MCF 10A (cell line): ENCODE measurements around the gene MYO1G. TPM values are rescaled to one million over a fixed set of nuclear protein-coding genes. Genes with fewer than 3 reads are reported as not detected.
A peak's percentile ranks its signal among the peaks of the same experiment; 100 is the strongest.

Source experiments
- BruUV-seq: library from RNA; stranded (reverse); fragments of 400-500 nt; replicated peaks from 2 replicates; lab custom pipeline; 2021; lab: Mats Ljungman, UMichigan
- CTCF ChIA-PET: fragments of 300-600 bp; sonication (Branson Sonifier 250); formaldehyde crosslinking; extraction: SDS; loops from one replicate; lab custom pipeline; 2021; ENCODE audit warnings: antibody characterized with exemption, inconsistent platforms; lab: Yijun Ruan, JAX
- POLR2A ChIA-PET: fragments of 300-600, 350-650 bp; sonication (Branson Sonifier 250); formaldehyde crosslinking; extraction: SDS; loops from one replicate; lab custom pipeline; 2020; ENCODE audit warnings: antibody characterized with exemption, inconsistent platforms; lab: Yijun Ruan, JAX
- DNase-seq: peaks from one replicate; pipeline ENCODE4 v3.0.0-alpha.2; 2018; ENCODE audit not compliant: unreplicated experiment
- H3K27ac Mint-ChIP-seq: one replicate; pipeline ENCODE4 v1.8.0; 2022; ENCODE audit warnings: mild to moderate bottlenecking, low read depth, mixed read lengths; ENCODE audit not compliant: unreplicated experiment
- H3K27me3 Mint-ChIP-seq: one replicate; pipeline ENCODE4 v1.8.0; 2022; ENCODE audit warnings: mixed read lengths; ENCODE audit not compliant: insufficient read depth, unreplicated experiment
- H3K36me3 Mint-ChIP-seq: one replicate; pipeline ENCODE4 v1.8.0; 2022; ENCODE audit warnings: mild to moderate bottlenecking, moderate library complexity, mixed read lengths; ENCODE audit not compliant: insufficient read depth, unreplicated experiment
- H3K4me1 Mint-ChIP-seq: one replicate; pipeline ENCODE4 v1.8.0; 2022; ENCODE audit warnings: mixed read lengths; ENCODE audit not compliant: insufficient read depth, unreplicated experiment
- H3K4me3 Mint-ChIP-seq: one replicate; pipeline ENCODE4 v1.8.0; 2022; ENCODE audit warnings: mild to moderate bottlenecking, moderate library complexity, mixed read lengths; ENCODE audit not compliant: unreplicated experiment
- H3K9me3 Mint-ChIP-seq: one replicate; pipeline ENCODE4 v1.8.0; 2022; ENCODE audit warnings: mixed read lengths; ENCODE audit not compliant: unreplicated experiment
- intact Hi-C: fragments of 100-400 bp; cut with micrococcal nuclease; formaldehyde crosslinking; loops from 2 replicates; pipeline ENCODE4 v1.14.1; 2022
- total RNA-seq: library from RNA; stranded (reverse); gene quantifications from 2 replicates; pipeline ENCODE4 v1.2.3, GENCODE V29; 2022
- TF ChIP-seq, protein P1 (sequence below): fragments of 200-600 bp; IDR thresholded peaks from one replicate; pipeline ENCODE4 v1.8.0; 2022; ENCODE audit warnings: antibody characterized with exemption, mild to moderate bottlenecking; ENCODE audit not compliant: unreplicated experiment

Gene MYO1G
- total RNA-seq, 1 experiment from 2014 or later = 0.14 TPM

DNA sequence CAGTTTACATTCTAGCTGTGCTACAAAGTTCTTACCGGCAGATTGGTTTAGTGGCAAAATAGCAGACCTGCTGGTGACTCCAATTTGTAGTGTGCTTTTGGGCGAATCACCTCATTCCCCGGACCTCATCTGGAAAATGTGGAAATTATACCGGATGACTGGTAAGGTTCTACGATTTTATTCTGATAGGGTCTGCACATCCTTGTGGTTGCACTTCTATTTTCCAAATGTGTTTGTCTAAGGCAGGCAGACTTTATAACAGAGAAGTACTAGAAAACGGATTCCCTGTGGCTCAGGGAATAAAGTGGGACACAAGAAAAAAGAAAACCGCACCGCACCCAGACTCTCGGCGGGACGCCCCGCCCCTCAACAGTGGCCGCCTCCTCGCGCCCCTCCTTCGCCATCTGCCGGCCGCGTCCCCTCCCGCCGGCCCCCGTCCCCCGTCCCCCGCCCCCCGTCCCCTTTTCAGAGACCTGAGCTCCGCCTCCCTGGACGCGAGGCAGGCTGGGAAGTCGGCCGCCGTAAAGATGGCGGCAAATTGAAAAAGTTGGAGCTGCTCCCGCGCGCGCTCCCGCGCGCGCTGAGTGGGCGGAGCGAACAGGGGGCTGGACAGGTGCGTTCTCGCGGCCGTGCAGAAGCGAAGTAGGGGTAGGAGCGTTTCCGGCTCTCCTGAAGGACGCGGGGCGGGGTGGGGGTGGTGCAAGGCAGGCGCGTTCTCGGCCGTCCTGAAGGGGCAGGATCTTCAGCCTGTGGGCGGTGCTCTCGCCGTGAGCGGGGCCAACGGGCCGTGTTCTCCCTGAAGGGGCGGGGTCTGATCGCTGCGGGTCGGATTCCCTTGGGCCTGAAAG lies 20.7 kb upstream of the MYO1G start:
- peak; percentile 99 for DNase-seq
- POLR2A ChIA-PET = interaction anchor here (0.6 to 8.8 kb wide), 23 partner anchors 13 to 1969 kb away, joined by 3 to 190 read pairs (median 4); partner anchors contain the start of genes H2AZ2, OGDH, PURB and TBRG4
- TF ChIP-seq, protein P1, sequence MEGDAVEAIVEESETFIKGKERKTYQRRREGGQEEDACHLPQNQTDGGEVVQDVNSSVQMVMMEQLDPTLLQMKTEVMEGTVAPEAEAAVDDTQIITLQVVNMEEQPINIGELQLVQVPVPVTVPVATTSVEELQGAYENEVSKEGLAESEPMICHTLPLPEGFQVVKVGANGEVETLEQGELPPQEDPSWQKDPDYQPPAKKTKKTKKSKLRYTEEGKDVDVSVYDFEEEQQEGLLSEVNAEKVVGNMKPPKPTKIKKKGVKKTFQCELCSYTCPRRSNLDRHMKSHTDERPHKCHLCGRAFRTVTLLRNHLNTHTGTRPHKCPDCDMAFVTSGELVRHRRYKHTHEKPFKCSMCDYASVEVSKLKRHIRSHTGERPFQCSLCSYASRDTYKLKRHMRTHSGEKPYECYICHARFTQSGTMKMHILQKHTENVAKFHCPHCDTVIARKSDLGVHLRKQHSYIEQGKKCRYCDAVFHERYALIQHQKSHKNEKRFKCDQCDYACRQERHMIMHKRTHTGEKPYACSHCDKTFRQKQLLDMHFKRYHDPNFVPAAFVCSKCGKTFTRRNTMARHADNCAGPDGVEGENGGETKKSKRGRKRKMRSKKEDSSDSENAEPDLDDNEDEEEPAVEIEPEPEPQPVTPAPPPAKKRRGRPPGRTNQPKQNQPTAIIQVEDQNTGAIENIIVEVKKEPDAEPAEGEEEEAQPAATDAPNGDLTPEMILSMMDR = no peak
- intact Hi-C loops = loop anchor here (10.0 kb wide), 1 partner anchor 115 kb away; the partner anchor contains the start of gene TBRG4
- H3K36me3 Mint-ChIP-seq = peaks cover 11% of the 10 kb centered on the region
- CTCF ChIA-PET = interaction anchor here (0.7 kb wide), 1 partner anchor 418 kb away, joined by 3 read pairs; no protein-coding TSS in a partner anchor
- H3K4me1 Mint-ChIP-seq = peaks cover 29% of the 10 kb centered on the region
- BruUV-seq = no TSS peak
- peak overlapping the region; percentile 75 for H3K4me3 Mint-ChIP-seq
- peak overlapping the region; percentile 16 for H3K27ac Mint-ChIP-seq
- no peaks in the 10 kb centered on the region for H3K9me3 Mint-ChIP-seq
- no peaks in the 10 kb centered on the region for H3K27me3 Mint-ChIP-seq

DNA sequence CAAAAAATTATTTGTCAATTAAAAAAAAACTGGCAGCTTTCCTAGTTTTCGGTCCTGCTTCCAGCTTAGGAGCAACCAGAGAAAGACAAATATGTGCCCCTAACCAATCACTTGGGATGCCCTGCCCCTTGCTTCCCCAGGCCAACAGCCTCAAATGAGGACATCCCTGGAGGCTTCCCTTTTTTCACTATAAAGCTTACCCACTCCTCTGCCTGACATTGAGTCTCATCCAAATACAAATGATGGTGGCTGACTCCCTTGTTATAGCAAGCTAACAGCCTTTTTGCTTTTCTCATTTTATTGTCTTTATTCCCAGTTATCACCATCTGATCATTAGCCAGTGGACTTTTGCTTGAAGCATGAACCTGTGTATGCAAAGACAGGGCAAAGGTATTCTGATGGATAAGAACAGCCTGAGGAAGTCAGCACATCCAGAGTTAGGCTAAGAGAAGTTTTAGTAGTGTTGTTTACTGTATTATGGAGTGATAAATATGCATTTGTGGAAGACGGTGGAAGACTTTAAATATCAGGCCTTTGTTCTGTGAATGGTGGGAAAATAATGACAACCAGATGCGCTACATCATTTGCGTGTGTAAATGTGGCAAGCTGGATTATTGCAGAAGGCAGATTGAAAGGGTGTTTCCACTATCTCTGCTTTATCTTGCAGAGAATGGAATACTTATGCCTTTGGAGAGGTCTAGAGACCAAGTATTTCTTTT lies 19.5 kb upstream of the MYO1G start:
- Mint-ChIP-seq H3K27ac (no peak overlapping the region), H3K4me3 (peak overlapping the region; percentile 75), H3K4me1 (peaks cover 29% of the 10 kb centered on the region), H3K9me3 (no peaks in the 10 kb centered on the region), H3K36me3 (peaks cover 6% of the 10 kb centered on the region), H3K27me3 (no peaks in the 10 kb centered on the region)
- POLR2A ChIA-PET = interaction anchor here (1.0 to 8.8 kb wide), 11 partner anchors 11 to 426 kb away, joined by 3 to 190 read pairs (median 7); partner anchors contain the start of genes PURB and TBRG4
- no peak for DNase-seq
- TF ChIP-seq, protein P1 = no peak
- CTCF ChIA-PET = interaction anchor here (0.6 to 3.0 kb wide), 5 partner anchors 47 to 917 kb away, joined by 3 to 11 read pairs (median 3); no protein-coding TSS in a partner anchor
- intact Hi-C loops = loop anchor here (10.0 kb wide), 1 partner anchor 116 kb away; the partner anchor contains the start of gene TBRG4
- no TSS peak for BruUV-seq

DNA sequence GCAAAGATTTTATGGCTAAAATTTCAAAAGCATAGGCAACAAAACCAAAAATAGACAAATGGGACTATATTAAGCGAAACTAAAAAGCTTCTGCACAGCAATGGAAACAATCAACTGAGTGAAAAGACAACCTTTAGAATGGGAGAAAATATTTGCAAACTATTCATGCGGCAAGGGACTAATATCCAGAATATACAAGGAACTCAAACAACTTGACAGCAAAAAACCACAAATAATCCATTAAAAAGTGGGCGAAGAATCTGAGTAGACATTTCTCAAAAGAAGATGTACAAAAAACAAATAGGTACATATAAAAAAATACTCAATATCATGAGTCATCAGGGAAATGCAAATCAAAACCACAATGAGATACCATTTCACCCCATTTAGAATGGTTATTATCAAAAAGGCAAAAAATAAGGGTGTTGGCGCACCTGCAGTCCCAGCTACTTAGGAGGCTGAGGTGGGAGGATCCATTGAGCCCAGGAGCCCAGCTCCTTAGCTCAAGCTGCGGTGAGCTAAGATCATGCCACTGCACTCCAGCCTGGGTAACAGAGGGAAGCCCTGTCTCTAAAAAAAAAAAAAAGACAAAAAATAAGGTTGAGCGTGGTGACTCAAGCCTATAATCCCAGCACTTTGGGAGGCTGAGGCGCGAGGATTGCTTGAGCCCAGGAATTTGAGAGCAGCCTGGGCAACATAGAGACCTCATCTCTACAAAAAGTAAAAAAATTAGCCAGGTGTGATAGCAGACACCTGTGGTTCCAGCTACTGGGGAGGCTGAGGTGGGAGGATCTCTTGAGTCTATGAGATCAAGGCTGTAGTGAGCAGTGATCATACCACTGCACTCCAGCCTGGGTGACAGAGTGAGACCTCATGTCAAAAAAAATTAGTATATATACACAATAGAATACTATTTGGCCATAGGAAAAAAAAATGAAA lies 17.0 kb upstream of the MYO1G start:
- Mint-ChIP-seq H3K27me3 (no peaks in the 10 kb centered on the region), H3K36me3 (no peaks in the 10 kb centered on the region), H3K4me1 (peaks cover 21% of the 10 kb centered on the region), H3K27ac (no peak overlapping the region), H3K9me3 (no peaks in the 10 kb centered on the region), H3K4me3 (no peak overlapping the region)
- ChIA-PET CTCF (interaction anchor here (0.8 to 3.0 kb wide), 3 partner anchors 8 to 139 kb away, joined by 3 to 11 read pairs (median 3); no protein-coding TSS in a partner anchor), POLR2A (interaction anchor here (0.9 to 8.8 kb wide), 5 partner anchors 9 to 128 kb away, joined by 3 to 190 read pairs (median 11); partner anchors contain the start of genes PURB and TBRG4)
- no peak for DNase-seq
- TF ChIP-seq, protein P1 = no peak
- intact Hi-C loops = loop anchor here (10.0 kb wide), 1 partner anchor 119 kb away; the partner anchor contains the start of gene TBRG4
- BruUV-seq = no TSS peak
